HUDEP-2 (cell line): ENCODE data around the gene DUSP3.

Source experiments
- DNase-seq, 76 experiments: peaks; one replicate each; lab custom pipeline; 2025; ENCODE audit not compliant: unreplicated experiment in 76 of 76; lab: John Stamatoyannopoulos, UW

Gene DUSP3

DNA sequence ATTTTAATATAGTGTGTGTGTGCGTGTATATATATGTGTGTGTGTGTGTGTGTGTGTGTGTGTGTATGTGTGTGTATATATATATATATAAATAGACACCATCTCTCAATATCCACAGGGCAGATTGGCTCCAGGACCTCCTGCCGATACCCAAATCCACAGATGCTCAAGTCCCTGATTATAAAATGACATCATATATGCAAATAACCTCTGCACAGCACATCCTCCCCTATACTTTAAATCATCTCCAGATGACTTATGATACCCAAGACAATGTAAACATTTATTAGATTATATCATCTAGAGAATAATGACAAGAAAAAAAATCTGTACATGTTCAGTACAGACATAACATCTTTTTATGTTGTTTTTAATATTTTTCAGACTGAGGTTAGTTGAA lies 7.8 kb downstream of the DUSP3 start:
- DNase-seq = no peak

DNA sequence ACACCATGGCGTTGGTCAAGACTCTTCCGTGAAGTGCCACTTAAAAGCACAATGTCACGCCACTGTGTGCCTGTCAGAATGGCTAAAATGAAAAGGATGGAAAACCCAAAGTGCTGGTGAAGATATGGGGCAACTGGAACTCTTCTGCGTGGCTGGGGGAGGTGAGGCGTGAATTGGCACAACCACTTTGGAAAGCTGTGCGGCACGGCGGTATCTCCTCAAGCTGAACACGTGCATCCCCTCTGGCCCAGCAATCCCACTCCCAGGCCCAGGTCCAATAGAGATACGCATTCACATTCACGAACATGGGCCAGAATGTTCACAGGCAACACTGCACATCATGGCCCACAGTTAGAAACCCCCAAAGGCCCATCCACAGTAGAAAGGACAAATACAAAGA lies 8.9 kb downstream of the DUSP3 start:
- no peak for DNase-seq

DNA sequence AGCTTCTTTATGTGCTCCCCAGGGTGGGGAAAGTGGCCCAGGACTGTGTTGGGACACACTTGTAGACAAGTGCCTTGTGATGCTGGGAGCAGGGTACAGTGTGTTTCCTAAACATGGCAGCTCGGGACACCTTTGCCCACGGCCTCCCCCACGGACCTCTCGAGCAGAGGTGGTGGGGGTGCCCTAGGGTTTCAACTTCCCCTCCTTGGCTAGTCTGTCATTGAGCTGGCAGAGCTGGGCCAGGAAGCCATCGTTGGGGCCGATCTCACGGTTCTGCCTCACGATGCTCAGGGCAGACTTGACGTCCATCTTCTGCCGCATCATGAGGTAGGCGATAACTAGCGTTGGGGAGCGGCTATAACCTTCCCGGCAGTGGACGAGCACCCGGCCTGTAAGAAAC lies 9.4 kb downstream of the DUSP3 start:
- DNase-seq = no peak

DNA sequence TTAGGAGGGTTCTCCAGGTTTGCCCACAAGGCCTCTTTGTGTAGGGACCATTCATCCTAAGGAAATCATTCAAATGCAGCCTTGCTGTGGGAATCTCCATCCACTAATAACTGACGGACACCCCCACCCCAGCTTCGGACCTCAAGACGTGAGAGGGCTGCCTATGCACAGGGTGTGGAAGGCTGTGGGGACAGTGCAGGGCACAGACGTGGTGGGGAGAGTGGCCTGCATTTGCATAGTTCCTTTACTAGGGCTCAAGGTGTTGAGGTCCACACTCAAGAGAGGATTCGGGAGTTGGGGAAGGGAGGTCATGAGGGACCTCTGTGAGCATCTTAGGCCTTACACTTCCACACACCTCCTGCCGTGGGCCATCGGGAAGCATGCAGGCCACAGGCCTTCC lies 9.8 kb downstream of the DUSP3 start:
- DNase-seq = no peak

DNA sequence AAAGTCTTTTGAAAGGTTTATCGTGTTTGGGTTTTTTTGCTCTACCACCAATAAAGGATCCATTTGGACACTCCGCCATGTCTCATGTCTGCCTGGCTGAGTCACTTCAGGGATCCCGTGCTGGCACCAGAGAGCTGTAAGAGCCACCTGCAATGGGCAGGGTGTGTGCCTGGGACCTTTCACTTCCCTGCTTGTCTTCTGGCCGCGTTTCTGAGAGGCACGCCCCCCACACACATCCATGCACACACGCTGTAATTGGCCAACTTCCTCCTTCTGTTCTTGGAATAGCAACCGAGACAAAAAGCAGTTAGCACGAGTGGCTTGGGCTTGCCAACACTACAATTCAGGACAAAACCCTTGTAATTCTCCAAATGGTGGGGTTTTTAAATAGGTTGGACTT lies 10.4 kb downstream of the DUSP3 start:
- peak in 6 of 76 experiments; percentile 2 to 25 (median 5) for DNase-seq

DNA sequence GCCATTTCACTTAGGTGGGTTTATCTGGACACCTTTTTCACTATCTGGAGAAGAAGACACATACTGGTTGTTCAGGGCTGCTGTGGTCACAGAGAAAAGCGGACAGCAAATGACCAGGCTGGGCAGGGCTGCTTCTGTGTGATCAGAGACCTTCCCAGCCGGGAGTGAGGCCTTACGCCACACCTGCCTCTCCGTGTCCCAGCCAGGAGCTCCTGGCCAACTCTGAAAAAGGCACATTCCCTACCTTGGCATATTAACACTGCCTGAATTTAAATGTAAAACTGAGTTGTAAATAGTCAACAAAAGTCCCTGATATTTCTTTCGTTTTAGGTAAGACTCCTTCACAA lies 11.1 kb downstream of the DUSP3 start:
- DNase-seq = no peak

DNA sequence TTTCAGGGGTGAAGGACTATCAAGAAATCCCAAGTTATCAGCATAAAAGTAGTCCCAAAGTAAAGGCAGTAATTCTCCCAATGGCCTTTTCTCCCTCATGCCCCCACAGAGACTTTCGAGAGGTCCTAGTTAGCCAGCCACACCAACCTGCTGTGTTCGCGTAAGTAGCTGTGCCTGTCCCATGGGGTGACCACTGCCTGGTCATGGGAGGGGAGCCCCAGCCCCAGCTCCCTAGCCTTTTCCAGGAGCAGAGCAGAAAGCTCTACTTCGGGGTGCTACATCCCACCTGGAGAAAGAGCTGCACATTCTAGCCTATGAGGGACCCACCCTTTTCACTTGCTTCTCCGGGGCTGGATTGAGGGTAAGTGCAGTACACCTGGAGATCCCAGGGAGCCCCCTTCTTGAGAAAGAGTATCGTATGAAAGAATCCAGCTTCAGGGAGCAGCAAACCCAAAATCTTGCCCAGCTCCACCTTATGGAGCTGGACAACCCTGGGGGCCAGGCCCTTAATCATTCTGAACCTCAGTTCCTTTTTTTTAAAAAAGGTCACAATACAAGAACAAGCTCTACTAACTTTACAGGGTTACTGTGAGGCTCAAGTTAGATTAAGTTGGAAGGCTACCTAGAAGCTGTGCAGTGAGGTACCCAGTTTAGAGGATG lies 11.6 kb downstream of the DUSP3 start:
- DNase-seq = no peak

DNA sequence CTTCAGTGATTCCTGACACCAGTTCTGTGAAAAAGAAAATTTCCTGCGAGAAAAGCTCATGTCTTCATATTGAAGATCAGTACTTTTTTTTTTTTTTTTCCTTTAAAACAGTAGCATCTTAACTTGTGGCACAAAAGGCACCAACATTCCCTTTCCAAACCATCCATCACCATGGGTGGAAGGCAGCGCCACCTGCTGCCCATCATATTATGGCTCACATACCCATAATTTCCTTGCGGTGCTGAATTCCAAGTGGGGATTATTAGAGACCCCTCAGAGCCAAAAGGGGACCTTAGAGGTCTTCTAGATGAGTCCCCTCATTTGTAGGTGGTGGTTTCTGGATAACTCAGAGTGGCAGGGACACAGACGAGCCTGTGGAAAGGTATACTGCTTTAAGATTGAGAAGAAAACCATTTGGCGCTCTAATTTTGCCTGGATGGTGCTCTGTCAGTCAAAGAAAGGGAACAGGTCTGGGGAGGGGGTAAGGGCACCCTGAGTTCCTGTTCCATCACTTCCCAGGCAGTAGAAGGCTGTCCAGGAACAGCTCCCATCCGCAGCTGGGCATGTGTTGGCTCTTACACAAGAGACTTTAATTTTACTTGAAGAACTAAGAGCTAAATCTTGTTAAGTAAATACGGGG lies 12.2 kb downstream of the DUSP3 start:
- peak in 27 of 76 experiments; percentile 2 to 54 (median 18) for DNase-seq

DNA sequence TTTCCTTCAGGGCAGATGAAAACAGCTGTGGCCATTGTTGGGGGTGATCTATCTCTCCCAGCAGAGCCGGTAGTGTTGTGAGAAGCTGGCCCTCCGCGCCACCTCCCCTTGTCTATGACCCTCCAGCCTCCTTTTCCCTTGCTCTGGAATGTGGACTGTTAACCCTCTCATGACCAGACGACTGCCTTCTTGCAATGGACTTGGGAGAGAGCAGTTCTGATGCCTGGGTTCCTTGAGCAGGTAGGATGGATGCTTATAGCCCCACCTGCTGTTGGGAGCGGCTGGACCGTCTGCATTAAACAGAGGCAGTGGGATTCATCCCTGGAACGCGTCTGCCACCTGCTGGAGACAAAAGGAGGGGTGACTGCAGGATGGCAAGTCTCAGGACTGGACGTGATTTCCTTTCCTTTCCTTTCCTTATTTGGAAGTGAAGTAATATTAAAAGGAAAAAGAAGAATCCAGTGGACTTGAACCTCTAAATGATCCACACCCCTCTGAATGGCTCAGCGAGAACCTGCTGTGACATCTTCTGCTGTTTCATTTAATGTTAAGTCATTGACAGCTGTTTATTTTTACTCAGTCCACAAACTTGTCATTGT lies 18.4 kb downstream of the DUSP3 start:
- DNase-seq = peak in 72 of 76 experiments; percentile 16 to 88 (median 74)

DNA sequence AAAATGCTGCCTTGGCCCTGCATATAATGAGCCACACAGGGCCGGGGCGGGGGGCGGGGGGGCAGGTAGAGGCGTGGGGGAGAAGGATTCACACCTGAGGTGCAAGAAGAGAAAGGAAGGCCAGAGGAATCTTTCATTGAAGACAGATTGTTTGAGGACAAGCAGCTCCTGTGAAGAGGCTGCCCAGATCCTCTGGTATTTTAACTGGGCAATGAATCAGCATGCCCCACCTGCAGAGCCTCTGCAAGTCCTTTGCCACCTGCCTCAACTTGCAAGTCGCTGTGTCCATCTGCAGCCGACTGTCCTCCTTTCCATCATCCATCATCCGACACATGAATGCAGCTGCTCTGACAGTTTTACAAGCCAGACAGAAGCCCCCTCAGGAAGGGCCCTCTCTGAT lies 18.9 kb downstream of the DUSP3 start:
- no peak for DNase-seq

DNA sequence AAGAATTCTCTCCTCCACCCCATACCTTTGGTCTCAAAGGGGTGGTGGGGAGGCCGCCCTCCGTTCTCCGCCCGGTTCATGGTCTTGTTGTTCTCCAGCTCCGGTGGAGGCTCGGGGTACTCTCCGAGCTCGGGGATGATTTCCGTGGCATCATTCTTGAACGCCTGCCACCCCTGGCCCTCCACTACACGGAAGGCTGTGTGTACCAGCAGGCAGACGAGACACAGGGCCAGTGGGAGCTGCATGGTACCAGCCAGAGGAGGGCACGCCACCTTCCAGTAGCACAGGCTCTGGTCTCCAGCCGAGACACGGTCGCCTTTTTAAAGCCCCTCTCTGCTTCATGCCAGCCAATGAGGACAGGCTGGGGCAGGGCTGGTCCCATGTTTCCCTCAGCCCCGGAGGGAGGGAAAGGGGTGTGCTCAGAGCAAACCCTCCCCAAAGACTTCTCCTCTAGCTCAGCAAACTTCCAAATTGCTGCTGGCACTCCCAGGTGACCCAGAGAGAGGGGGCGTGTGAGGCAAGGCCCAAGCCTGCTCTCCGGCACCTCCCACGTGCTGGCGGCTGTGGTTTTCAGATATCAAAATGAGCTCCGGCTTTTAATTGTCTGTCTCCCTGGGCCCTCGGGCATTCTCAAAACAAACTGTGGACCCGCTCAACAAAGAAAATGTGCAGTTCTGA lies 20.1 kb downstream of the DUSP3 start, which contains the start of gene SOST:
Gene SOST, minus strand, starts transcription at position 295 of the 678 bp plus-strand sequence. Its CDS starts 50 bp downstream, at position 245.
- peak in 55 of 76 experiments; percentile 9 to 71 (median 42) for DNase-seq

DNA sequence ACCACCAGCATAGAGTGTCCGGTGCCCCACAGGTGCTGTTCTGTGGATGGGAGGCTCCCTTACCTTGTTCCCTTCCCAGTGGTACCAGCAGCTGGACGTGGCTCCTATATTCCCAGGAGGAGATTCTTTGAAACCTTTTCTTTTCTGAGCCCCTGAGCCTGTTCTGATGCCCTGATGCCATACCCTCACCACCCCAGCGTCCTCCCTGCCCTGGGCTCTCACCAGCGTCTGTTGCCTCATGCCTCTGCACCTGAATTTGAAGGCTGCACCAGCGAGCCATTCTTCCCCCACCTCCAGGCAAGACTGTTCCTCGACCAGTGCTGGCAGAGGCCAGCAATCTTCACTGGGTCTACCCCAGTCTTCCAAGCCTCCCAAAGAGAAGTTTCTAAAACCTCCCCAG lies 20.7 kb downstream of the DUSP3 start:
- DNase-seq = no peak

DNA sequence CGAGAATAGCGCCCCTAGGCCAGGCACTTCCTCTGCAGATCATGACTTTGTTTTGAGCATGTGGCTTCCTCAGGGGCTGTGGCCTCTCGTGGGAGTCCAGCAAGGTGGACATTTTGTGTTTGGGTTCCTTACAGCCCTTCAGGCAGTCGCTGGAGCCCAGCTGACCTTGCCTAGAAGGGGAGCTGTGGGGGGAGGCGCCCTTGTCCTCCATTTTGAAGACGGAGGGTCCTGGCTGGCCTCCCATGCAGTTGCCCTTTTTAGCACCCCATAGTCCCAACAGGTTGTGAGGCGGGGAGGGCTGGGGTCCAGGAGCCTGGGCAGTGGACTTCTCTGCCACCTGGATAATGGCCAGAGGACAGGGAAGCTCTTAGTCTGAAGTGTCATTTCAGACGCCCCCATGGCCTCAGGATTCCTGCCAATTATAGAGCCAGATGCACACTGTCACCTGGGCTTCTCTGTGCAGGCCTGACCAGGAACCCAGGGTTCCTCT lies 21.6 kb downstream of the DUSP3 start:
- DNase-seq = no peak

DNA sequence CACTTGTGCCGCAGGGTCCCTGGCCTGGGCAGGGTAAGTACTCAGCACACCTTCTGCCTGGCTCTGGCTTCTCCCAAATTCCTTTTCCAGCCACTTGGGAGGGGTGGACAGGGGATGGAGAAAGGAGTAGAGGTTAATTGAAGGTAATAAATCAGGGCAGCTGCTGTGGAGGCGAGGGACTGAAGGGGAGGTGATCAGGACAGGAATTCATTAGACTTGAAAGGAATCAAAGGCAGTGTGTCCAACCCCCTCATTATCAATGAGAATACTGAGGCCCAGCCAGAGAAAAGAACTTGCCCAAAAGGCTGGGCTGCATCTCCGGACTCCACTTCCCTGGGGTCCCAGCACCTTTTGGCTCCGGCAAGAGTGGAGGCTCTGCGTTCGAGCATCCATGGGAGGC lies 22.6 kb downstream of the DUSP3 start:
- no peak for DNase-seq

DNA sequence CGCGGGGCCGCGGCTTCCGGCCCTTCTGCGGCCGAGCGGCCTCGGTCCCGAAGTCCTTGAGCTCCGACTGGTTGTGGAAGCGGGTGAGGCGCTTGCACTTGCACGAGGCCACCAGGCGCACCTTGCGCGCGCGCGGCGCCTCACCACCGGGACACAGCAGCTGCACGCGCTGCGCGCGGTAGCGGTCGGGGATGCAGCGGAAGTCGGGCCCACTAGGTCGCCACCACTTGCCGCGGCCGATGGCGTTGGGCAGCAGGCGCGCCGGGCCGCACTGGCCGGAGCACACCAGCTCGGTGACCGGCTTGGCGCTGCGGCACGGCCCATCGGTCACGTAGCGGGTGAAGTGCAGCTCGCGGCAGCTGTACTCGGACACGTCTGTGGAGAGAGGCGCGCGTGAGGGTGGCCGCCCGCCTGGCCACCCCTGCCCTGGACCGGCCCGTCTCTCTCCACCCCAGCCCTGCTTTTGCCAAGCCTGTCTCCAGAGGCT lies 23.3 kb downstream of the DUSP3 start:
- no peak for DNase-seq

DNA sequence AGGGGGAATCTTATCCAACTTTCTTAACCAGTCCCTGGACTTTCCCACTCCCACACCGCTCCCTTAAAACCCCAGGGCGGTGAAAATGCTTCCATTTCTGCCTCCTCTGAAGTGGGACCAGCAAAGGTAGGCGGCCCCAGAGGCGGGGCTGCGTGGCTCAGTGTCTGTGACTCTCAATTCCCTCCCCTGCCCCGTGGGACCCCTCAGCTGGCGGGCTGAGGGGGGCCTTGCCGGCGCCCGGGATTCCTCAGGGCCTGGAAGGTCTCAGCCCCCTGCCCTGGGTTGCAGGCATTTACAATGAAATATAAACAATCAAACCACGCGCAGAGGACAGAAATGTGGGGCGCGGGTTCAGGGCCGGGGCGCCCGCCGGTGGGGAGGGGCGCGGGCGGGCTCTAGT lies 23.8 kb downstream of the DUSP3 start:
- DNase-seq = no peak

DNA sequence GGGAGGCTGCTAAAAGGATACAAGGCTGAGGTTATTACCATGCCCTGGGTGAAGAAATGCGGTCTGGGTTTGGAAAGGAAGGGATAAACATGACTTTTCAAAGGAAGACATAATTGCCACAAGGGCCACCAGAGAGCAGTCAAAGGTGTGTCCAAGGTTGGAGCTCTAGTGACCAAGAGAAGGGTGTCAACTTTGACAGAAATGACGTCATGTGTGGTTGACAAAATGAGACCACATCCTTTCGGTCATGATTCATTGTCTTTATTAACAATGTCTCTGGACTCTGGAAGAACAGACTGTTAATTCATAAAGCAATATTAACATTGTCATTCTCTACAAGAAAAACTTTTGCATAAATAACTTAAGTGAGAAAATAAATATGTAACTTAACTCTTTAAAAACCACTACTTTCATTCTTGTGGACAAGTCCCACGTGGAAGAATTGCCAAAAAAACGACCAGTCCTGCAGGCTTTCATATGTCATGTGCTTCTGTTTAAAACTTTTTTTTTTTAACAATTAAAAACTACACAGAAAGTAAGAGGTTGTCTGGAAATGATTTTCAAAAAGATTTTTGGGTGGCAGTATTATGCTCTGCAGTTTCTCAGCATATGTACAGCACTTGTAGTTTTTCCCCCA lies 25.2 kb downstream of the DUSP3 start:
- DNase-seq = no peak

DNA sequence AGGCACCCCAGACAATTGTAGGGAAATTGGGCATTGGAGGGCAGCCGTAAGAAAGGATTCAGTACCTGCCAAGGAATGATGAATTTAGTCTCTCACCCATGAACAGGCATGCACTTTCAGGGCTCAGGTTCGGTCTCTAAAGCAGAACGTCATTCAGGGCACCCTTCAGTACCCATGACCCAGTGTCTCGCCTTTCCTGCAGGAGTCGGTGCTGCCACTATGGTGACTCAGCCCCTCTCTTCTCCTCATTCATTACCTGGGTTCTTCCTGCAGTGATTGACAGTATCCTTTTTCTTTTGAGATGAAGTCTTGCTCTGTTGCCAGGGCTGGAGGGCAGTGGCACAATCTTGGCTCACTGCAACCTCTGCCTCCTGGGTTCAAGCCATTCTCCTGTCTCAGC lies 28.6 kb downstream of the DUSP3 start:
- DNase-seq = no peak

DNA sequence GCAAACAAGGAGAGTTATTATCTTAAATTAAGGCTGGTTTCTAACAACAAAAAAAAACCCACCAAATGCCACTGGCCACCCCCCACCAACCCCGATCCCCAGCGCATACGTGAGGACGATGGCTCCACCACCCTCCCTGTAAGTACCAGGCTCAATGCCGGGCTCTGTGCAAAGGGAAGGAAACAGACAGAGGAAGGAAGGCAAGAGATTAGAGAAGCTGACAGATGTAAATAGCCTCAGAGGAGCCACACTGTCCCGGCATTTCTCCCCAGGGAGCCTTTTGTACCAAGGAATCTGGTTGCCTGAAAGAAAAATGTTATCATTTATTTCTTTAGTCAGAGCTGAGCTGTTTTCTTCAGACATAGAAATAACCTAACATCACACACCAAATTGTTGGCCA lies 33.2 kb downstream of the DUSP3 start:
- no peak for DNase-seq

DNA sequence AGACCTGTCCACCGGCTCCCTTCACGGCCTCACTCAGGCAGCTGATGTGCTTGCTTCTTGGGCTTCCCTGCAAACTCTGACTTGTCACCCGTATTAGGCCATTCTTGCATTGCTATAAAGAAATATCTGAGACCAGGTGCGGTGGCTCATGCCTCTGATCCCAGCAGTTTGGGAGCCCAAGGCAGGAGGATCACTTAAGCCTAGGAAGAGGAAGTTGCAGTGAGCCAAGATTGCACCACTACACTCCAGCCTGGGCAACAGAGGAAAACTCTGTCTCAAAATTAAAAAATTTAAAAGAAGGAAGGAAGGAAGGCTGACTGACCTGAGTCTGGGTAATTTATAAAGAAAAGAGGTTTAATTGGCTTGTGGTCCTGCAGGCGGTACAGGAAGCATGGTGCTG lies 37.1 kb downstream of the DUSP3 start:
- no peak for DNase-seq

DNA sequence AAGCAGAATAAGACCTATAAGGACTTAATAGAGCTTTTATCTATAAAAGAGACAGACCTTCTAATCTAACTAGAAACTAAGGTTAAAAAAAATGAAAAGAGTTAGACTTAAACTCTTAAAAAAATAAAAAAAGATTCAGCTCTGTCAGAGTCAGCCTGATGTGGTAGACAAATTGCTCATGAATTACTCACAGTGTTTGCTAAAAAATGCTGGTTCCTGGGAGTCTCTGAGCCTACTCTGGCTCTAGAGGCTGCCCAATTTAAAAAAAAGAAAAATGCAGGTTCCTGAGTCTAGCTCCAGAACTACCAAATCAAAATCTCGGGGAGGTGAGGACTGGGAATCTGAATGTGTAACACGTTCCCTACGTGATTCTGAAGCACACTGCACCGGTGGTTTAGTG lies 38.2 kb downstream of the DUSP3 start:
- DNase-seq = no peak
